Smooth muscle cell (in vitro differentiated cells): ENCODE results near the gene ZMYND8. TPM values are rescaled to one million over a fixed set of nuclear protein-coding genes. Genes with fewer than 3 reads are reported as not detected.

Source experiments
- DNase-seq: peaks from one replicate; lab custom pipeline; 2025; ENCODE audit not compliant: unreplicated experiment; lab: John Stamatoyannopoulos, UW
- H2AFZ ChIP-seq: fragments of 200-600 bp; sonication (generic); 2 replicates; pipeline ENCODE4 v1.6.0; 2016; ENCODE audit warnings: antibody characterized with exemption, low read depth, mild to moderate bottlenecking
- H3F3A ChIP-seq: fragments of 200-600 bp; sonication (generic); 2 replicates; pipeline ENCODE4 v1.6.0; 2017; ENCODE audit warnings: antibody characterized with exemption, low read depth
- H3K27ac ChIP-seq: fragments of 200-600 bp; sonication (generic); 2 replicates; pipeline ENCODE4 v1.5.1; 2016; ENCODE audit warnings: low read depth, mild to moderate bottlenecking
- H3K27me3 ChIP-seq: fragments of 200-600 bp; sonication (generic); 2 replicates; pipeline ENCODE4 v1.6.1; 2016; ENCODE audit warnings: low read depth, mild to moderate bottlenecking
- H3K36me3 ChIP-seq: fragments of 200-600 bp; sonication (generic); 2 replicates; pipeline ENCODE4 v1.5.1; 2016; ENCODE audit warnings: low read depth
- H3K4me1 ChIP-seq: fragments of 200-600 bp; sonication (generic); 2 replicates; pipeline ENCODE4 v1.5.1; 2016; ENCODE audit warnings: low read depth
- H3K4me2 ChIP-seq: fragments of 200-600 bp; sonication (generic); 2 replicates; pipeline ENCODE4 v1.6.0; 2016; ENCODE audit warnings: mild to moderate bottlenecking
- H3K4me3 ChIP-seq: fragments of 200-600 bp; sonication (generic); 2 replicates; pipeline ENCODE4 v1.5.1; 2016; ENCODE audit warnings: mild to moderate bottlenecking
- H3K79me2 ChIP-seq: fragments of 200-600 bp; sonication (generic); 2 replicates; pipeline ENCODE4 v1.6.0; 2016; ENCODE audit warnings: low read depth, mild to moderate bottlenecking
- H3K9ac ChIP-seq: fragments of 200-600 bp; sonication (generic); 2 replicates; pipeline ENCODE4 v1.6.0; 2016; ENCODE audit warnings: low read depth
- H3K9me3 ChIP-seq: fragments of 200-600 bp; sonication (generic); replicated peaks from 2 replicates; pipeline ENCODE4 v1.5.1; 2016; ENCODE audit warnings: low read depth
- H4K20me1 ChIP-seq: fragments of 200-600 bp; sonication (generic); 2 replicates; pipeline ENCODE4 v1.6.0; 2016; ENCODE audit warnings: low read depth
- CTCF ChIP-seq: fragments of 200-600 bp; sonication (generic); IDR thresholded peaks from 2 replicates; pipeline ENCODE4 v1.5.1; 2017; ENCODE audit warnings: borderline replicate concordance, mild to moderate bottlenecking, antibody characterized with exemption; ENCODE audit not compliant: insufficient read depth, poor library complexity, severe bottlenecking
- WGBS: methylation state at CpG from one replicate; pipeline ENCODE4 v1.1.7; 2016; ENCODE audit warnings: low lambda C conversion rate; 5-methylcytosine and 5-hydroxymethylcytosine counted together
- polyA plus RNA-seq: library from polyadenylated mRNA; unstranded; fragments of >200 nt; fragmentation: Nextera tagmentation; extraction: Ambion mirVana; gene quantifications from 2 replicates; pipeline ENCODE4 v1.2.1, GENCODE V29; 2016
- total RNA-seq: library from RNA; depleted of rRNA; stranded (reverse); fragments of >200 nt; gene quantifications from 2 replicates; pipeline ENCODE4 v1.2.3, GENCODE V29; 2014

ZMYND8 gene
- total and polyA plus RNA-seq, 2 experiments from 2014 or later, result 15.2 to 24.1 TPM

DNA sequence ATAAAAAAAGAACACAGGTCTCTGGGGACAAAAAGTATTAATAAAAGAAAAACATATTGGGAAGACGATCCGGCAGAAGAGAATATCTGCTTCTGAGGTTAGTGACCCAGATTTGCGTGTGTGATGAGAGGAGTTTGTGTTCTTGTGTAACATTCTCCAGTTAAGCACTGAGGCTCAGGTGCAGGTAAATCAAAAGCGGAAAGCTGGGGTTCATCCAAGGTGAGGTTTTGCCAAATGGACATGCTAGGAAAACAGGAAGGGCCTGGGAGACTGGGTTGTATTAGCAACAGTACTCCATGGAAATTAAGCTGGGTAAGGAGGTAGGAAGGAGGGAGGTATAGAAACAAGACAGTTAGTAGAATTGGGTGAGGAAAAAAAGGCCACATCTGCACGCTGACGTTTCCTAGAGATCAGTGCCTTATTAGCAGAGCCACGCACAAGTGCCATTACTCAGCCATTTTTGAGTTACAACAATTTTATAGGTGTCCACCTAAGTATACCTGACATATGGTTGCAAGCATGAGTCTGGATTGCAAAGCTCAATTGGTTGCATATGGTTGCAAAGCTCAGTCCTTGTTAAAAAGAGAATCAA lies 139.6 kb downstream of the ZMYND8 start:
- Histone ChIP-seq H3K4me3 (no peak overlapping the region), H3K79me2 (peaks cover 6% of the 10 kb centered on the region), H3F3A (no peaks in the 10 kb centered on the region), H3K9ac (no peak overlapping the region), H4K20me1 (peaks cover 43% of the 10 kb centered on the region), H3K27me3 (no peaks in the 10 kb centered on the region), H3K27ac (no peak overlapping the region), H3K4me1 (no peaks in the 10 kb centered on the region), H2AFZ (no peak overlapping the region), H3K4me2 (no peak overlapping the region), H3K36me3 (peaks cover 11% of the 10 kb centered on the region), H3K9me3 (no peaks in the 10 kb centered on the region)
- 98% methylated on average over 7 of the region's 7 CpGs for WGBS
- DNase-seq, result no peak
- no peak for TF ChIP-seq CTCF

DNA sequence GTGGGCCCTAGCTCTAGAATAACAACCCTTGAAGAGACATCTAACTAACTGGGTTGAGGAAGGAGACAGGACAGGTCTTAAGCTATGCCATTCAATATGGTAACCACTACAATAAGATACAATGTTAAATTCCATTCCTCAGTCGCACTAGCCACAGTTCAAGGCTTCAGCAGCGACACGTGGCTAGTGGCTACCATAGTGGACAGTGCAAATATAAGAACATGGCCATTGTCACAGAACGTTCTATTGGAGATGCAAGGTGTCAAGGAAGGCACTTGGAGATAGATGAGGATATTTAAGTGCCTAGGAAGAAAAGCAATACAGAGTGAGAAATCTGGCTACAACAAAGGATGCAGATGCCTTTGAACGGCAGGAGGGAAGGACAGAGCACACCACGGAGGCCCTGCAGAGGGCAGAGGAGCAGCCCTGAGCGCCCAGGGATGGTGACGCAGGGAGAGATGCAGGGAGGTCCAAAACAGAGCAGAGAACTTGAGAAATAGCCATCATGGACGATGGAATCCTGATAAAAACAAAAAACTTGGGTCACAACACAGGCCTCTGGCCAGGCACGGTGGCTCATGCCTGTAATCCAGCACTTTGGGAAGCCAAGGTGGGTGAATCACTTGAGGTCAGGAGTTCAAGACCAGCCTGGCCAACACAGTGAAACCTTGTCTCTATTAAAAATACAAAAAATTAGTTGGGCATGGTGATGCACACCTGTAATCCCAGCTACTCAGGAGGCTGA lies 140.7 kb downstream of the ZMYND8 start:
- Histone ChIP-seq H3K4me2 (no peak overlapping the region), H3K27me3 (no peaks in the 10 kb centered on the region), H3F3A (no peaks in the 10 kb centered on the region), H3K27ac (no peak overlapping the region), H3K9me3 (no peaks in the 10 kb centered on the region), H2AFZ (no peak overlapping the region), H3K36me3 (peaks cover 13% of the 10 kb centered on the region), H3K9ac (no peak overlapping the region), H3K79me2 (peaks cover 6% of the 10 kb centered on the region), H4K20me1 (peaks cover 35% of the 10 kb centered on the region), H3K4me3 (no peak overlapping the region), H3K4me1 (no peaks in the 10 kb centered on the region)
- WGBS, result 93% methylated on average over 10 of the region's 10 CpGs
- no peak for DNase-seq
- TF ChIP-seq CTCF, result no peak

GRCh38 chr20:47213966-47214365 lies 142.5 kb downstream of the ZMYND8 start:
- H4K20me1 ChIP-seq, result peaks cover 35% of the 10 kb centered on the region
- WGBS, result 96% methylated on average over 9 of the region's 9 CpGs
- H3K27me3 ChIP-seq, result no peaks in the 10 kb centered on the region
- no peak overlapping the region for H3K4me2 ChIP-seq
- no peak overlapping the region for H3K27ac ChIP-seq
- TF ChIP-seq CTCF, result no peak
- H2AFZ ChIP-seq, result no peak overlapping the region
- no peak overlapping the region for H3K9ac ChIP-seq
- DNase-seq, result no peak
- no peak overlapping the region for H3K4me3 ChIP-seq
- H3K36me3 ChIP-seq, result peaks cover 4% of the 10 kb centered on the region
- no peaks in the 10 kb centered on the region for H3K4me1 ChIP-seq
- no peaks in the 10 kb centered on the region for H3F3A ChIP-seq
- peaks cover 6% of the 10 kb centered on the region for H3K79me2 ChIP-seq
- H3K9me3 ChIP-seq, result no peaks in the 10 kb centered on the region
